ENCODE data around the gene ANKS4B.
A peak's percentile ranks its signal among the peaks of the same experiment; 100 is the strongest.
"Not testable (repeated sequence)": the region's sequence is repeated elsewhere in the genome, so short reads cannot be mapped to it uniquely, and the experiment has no call there.

The ANKS4B gene

DNA sequence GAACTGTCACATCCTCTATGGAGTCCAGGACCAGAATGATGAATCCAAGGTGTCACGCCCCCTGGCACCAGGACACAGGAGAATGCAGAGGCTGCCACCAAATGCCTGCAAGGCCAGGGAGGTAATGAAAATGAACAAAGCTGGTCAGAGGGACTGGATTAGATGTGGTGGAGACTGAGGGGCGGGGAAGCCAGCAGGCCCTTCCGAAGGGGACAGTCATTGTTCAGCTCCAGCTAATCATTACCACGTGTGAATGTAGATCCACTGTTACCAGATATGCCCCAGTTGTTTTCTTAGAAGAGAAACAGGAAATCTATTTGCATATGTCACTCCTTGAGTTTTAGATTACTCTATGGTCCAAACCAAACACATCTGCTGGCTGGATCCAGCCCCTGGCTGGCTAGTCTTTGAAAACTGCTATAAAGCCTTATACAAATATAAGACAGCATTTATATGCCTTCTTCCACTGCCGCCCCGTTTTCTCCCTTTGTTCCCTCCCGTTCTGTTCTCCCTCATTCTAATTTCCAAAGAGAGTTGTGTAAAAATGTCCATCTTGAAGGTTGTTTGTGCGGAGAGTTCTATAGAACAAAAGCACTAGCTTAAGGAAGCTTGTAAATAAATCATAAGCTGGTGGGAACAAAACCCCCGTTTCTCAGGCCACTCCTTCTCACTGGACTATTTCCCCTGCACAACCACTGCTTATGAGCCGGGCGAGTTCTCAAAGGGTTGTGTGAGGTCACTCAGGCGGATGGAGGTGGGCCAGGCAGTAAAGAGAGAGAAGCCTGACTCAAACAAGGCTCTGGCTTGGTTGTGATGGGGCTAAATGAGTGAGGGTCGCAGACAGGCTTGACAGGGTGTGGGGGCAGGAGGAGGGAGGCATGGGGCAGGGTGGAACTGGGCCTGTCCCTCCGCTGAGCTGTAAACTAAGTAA lies 30.4 kb downstream of the ANKS4B start:
- peak; percentile 58 for DNase-seq

DNA sequence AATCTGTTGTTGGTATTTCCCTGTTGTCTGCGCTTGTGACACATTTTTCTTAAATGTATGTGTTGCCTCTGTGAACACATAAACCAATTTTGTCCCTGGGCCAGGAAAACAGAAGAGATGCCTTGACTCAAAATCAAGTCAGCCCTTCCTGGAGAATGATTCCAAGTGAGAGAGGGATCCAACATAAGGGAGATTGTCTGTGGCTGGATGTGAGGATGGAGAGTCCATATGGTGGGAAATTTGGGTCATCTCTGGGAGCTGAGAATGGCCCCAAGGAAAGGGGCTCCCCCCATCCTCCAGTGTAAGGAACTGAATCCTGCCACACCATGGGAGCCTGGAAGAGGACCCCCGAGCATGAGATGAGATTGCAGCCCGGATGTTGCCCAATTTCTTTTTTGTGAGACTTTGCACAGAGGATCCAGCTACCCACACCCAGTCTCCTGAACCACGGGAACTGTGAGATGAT lies 31.1 kb downstream of the ANKS4B start:
- no peak for DNase-seq

DNA sequence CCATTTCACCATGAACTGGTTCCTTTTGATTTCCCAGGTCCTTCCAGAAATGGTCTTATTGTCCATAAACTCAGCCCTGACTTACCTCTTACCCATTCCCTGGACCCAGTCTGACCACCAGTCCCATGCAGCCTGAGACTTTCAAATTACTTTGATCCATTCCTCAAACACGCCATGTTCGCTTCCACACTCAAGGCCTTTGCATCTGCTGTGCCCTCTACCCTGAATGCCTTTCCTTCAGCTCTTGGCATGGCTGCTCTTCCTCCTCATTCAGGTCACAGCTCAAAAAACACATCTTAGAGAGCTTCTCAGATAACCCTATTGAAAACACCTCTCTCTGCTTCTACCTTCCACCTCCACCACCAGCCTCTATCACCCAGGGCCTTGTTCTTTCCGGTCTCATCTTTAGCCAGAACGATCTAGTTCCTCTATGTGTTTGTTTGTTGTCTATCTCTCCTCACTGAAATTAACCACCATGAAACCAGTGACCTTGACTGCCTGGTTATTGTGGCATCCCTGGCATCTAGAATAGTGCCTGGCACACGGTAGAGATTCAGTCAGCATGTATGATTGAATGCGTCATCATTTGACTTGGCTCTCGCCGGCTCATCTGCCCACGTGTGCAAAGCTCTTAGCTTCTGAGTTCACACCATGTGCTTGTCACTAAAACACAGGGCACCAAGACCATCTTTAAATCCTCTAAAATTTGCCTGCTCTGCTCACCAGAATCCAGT lies 31.8 kb downstream of the ANKS4B start:
- no peak for DNase-seq

DNA sequence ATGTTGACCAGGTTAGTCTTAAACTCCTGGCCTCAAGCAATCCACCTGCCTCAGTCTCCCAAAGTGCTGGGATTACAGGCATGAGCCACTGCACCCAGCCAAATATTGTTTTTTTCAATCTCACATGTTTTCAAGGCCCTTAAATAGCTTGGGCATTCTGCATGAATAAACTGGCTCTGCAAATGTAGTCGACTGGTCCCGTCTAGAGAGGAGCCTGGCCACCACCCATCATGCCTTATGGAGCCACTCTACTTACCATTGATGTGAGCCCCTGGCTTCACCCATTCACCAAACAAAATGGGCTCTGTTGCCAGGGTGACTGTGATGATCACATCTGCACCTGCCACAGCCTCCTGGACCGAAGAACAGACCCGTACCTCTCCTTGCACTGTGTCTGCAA lies 33.8 kb downstream of the ANKS4B start:
- DNase-seq: no peak

DNA sequence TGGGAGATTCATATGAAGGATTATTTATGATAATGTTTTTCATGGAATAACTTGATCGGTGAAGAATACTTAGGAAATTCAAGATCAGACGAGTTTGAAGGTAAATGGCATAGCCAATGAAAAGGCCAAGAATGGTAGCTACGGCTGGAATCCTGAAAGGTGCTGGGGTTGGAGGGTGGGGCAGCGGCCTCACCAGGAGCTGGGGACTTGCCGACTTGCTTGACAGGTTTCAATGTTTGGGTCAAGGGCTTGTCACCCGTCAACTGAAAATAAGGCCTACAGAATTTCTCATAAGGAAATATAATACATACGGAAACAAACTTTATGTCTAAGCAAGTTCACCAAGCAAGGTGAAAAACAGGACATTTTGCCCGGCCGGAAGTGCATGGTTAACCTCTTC lies 34.7 kb downstream of the ANKS4B start:
- no peak for DNase-seq

DNA sequence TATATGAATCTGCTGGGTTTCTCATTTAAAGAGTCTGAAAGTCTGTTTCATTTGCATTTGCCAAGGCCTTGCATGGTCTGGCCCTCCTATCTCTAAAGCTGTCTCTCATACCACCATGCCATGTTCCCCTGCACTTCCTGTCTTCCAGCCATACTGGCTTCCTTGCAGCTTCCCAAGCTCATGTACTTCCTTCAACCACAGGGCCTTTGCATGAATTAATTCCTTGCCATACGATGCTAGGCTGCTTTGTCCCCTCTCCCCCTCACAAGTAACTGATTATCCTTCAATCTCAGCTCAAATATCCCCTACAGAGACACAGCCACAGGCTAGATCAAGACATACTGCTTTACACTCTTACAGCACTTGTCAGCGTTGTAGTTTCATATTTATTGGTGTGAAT lies 38.8 kb downstream of the ANKS4B start:
- no peak for DNase-seq

DNA sequence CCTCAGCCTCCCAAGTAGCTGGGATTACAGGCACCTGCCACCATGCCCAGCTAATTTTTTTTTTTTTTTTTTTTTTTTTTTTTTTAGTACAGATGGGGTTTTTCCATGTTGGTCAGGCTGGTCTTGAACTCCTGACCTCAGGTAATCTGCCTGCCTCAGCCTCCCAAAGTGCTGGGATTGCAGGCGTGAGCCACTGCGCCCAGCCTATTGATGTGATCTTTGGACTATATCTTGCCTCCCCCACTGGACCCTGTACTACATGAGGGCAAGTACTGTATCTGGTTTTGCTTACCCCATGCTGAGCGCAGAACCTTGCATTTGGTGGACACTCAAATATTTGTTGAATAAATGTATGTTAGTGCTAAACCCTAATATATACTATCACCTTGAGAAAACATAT lies 39.3 kb downstream of the ANKS4B start:
- not testable (repeated sequence) for DNase-seq

DNA sequence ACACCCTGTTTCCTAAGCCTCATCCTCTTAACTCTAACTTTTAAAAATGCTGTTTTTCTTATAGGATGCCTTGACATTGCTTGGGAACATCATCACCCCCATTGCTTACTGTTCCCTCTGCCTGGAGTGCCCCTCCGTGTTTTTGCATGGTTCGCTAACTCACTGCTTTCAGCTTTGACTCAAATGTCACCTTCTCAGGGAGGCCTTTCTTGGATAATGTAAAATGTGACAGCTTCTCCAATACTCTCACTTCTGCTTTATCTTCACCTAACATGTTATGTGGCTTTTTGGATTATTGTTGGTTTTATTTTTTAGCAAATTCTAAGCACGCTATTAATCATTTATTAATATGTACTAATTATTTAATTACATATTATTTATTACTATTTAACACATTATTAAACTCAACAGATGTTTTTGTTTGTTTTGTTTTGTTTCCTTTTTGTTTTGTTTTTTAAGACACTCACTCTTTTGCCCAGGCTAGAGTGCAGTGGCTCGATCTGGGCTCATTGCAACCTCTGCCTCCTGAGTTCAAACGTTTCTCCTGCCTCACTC lies 40.8 kb downstream of the ANKS4B start:
- no peak for DNase-seq

DNA sequence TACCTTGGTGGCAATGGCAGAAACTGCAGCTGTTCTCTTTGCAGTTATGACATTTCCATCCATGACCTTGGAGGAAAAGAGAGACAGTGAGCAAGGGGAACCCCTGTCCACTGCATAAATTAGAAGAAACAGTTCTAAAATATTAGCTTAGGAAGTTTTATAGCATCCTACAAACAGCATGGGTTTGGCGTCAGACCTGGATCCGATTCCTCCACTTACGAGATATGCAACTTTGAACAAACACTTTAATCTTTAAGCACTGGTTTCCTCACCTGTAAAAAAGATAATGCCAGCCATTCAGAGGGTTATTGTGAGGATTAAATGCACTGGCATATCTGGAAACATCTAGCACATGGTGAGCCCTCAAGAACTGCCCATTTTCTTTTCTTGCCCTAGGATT lies 42.0 kb downstream of the ANKS4B start:
- DNase-seq: no peak

DNA sequence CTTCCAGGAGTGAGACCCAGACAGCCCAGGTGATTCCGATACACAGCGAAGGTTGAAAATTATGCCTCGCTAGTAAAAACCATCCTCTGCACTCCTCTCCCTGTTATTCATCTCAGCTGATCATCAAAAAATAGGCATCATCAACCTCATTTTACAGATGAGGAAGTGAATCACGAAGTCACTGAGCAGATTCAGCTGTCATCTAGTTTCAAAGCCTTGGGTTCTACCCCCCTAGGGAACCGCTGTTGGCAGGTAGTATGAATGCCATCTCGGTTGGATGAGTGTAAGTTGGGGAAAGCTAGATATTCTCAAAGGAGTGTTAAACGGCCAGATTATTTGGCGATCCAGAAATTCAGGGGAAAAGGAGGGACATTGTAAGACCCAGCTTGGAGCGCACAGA lies 42.6 kb downstream of the ANKS4B start:
- no peak for DNase-seq

DNA sequence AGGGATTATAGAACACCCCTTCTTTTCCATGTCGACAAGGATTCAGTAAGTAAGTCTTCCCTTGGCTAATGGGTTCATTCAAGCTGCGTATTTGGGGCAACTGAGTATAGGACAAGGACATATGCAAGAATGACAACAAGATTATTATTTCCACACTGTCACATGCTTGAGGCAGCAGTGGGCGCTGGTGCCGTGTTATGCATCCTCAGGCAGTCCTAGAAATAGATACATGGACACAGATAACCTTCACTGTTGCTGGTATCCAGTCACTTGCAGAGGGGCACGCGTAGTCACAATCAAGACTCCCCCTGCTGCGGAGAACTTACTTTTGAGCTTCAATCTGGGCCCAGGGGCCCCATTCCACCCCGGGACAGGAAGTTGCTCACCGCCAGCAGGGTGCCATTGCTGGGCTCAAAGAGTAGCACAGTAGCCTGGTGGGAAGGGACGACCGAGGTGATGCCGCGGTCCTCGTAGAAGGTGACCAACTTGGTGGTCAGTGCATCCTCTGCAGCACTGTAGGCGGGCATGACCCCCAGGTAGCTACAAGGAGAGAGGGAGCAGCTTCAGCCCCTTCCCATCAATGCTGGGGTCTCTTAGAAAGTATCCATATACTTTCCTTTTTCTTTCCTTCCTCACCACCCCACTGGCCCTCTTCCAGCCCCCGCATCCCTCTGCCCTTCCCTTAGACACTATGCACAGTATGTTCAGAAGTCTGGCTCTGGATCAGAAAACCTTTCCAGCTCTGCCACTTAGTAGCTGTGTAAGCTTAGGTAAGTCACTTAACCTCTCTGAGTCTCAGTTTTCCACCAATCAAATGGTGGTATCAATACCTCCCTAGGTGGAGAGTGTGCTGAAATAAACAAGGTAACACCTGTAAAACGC lies 43.8 kb downstream of the ANKS4B start:
- DNase-seq: no peak

DNA sequence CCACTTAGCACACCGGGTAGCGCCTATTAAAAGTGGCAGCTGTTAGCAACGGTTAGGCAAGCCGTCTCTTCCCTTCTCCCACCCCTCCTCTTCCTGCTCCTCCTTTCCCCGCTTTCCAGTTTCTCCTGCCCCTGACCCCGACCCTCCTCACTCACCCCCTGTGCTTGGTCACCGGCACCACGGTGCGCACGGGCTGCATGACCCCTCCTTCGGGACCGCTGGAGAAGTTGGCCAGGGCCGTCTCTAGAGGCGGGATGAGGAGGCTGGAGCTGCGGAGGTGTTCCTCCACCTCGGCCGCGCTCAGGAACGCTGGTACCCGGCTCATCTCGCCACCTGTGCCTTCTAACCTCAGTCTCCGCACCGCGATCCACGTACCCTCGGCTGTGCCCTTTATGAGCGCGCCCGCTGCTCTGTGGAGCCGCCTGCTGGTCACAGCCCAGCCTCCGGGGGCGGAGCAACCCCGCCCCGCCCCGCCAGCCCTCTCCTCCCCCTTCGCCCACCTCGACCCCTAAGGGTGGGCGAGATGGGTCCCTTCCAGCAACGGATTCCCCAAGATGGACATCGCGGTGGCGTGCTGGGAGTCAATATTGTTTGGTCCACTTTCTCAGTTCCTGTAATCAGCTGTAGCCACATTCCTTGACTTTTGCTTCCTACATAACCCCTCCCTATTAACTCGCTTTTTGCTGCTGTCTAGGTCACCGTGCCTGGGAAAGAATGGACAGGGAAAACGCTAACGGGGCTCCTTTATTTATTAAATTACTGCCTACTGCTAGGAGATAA lies 44.6 kb downstream of the ANKS4B start, which contains the start of gene CRYM:
Gene CRYM, minus strand, starts transcription at position 364 of the 780 bp plus-strand sequence. Its CDS starts 39 bp downstream, at position 325.
- DNase-seq: peak; percentile 77

DNA sequence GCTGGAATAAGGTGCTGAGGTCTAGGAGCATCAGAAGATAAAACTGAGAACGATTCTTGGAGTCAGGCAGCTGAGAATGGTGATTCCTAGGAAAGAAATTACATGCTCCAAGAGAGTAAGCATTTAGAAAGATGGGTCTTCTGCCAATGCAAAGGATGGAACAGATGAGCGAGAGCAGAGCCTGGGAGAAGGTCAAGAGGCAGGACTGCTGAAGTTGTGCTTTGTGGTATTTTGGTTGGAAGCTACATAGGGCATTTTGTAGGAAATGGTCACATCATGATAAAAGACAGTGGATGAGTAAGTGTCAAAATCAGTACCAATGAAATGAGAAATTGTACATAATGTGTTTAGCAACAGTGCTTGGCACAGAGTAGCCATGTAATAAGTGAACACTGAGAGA lies 46.0 kb downstream of the ANKS4B start:
- no peak for DNase-seq

DNA sequence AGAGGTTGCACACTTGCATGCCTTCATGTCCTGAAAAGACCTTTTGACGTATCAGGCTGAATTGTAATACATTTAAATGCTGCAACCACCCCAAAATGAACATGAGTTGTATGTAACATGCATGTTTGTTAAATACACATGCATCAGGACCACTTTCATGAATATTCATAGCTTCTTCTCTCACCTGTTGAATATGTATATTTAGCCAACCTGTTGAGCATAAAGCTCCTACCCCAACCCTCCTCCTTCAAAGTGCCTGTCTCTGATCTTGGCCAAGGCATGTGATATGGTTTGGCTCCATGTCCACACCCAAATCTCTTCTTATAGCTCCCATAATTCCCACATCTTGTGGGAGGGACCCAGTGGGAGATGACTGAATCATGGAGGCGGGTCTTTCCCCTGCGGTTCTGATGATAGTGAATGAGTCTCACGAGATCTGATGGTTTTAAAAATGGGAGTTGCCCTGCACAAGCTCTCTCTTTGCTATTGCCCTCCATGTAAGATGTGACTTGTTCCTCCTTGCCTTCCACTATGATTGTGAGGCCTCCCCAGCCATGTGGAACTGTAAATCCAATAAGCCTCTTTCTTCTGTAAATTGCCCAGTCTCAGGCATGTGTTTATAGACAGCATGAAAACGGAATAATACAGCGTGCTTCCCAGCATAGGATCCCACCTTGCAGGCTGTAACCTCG lies 48.3 kb downstream of the ANKS4B start:
- no peak for DNase-seq

DNA sequence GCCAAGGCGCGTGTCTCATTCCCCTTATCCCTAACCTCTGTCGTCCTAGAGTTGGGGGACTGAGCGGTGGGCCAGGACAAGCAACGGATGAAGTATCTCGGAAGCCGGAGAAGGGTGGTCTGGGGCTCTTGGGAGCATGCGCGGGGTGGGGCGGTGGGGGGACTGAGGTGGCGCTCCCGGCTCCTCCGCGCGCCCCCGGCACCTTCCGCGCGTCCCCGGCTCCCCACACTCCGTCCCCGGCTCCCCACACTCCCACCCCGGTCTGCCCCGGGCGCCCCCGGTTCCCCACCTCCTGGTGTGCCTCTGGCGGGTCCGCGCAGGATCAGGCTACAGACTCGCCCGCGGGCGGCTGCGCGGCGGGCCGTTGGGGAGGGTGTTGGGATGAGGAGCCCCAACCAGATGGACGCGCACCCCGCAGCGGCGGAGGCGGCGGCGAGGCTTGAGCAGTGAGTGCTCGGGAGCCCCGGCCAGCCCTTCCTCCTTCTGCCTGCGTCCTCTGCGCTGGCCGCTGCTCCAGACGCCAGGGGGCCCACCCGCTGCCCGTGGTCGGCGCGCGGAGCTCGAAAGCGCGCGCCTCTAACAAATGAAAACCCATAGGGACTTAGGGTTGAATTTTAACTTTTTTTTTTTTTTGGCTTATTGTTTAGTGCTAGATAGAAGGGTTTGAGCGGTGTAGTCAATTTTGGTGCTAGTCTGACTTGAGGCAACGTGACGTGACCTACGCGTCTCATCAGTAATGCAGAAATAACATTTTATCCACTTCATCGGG lies 50.2 kb downstream of the ANKS4B start:
- peak; percentile 89 for DNase-seq

DNA sequence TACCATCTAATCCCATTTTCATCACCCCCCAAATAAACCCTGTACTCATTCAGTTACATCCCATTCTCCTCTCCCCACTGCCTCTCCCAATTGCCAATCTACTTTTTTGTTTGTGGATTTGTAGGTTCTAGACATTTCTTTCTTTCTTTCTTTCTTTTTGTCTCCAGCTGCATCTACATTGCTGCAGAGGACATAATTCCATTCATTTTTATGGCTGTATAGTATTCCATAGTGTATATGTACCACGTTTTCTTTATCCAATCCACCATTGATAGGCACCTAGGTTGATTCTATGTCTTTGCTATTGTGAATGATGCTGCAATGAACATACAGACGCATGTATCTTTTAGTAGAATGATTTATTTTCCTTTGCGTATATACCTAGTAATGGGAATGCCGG lies 50.9 kb downstream of the ANKS4B start:
- DNase-seq: no peak

DNA sequence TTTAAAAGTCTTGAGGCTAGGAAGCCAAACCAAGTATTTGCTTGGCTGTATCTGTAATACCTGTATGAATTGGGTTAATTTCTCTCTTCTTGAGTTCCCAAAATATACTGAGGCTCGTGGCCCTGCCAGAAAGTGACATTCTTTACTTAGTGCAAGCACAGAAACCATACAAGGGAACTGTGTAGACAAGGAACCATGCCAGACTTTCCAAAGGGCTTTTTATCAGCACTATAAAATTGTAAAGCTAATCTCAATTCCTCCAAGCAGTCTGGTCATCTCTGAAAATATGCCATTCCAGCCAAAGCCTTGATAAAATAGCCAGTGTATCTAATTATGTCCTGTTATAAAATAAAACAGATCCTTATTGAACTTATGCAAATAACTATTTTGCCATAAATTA lies 51.8 kb downstream of the ANKS4B start:
- DNase-seq: no peak

DNA sequence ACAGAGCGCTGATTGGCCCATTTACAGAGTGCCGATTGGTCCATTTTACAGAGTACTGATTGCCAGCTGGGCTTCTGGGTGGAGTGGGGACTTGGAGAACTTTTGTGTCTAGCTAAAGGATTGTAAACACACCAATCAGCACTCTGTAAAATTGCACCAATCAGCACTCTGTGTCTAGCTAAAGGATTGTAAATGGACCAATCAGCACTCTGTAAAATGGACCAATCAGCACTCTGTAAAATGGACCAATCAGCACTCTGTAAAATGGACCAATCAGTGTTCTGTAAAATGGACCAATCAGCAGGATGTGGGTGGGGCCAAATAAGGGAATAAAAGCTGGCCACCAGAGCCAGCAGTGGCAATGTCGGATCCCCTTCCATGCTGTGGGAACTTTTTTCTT lies 56.3 kb downstream of the ANKS4B start:
- not testable (repeated sequence) for DNase-seq

DNA sequence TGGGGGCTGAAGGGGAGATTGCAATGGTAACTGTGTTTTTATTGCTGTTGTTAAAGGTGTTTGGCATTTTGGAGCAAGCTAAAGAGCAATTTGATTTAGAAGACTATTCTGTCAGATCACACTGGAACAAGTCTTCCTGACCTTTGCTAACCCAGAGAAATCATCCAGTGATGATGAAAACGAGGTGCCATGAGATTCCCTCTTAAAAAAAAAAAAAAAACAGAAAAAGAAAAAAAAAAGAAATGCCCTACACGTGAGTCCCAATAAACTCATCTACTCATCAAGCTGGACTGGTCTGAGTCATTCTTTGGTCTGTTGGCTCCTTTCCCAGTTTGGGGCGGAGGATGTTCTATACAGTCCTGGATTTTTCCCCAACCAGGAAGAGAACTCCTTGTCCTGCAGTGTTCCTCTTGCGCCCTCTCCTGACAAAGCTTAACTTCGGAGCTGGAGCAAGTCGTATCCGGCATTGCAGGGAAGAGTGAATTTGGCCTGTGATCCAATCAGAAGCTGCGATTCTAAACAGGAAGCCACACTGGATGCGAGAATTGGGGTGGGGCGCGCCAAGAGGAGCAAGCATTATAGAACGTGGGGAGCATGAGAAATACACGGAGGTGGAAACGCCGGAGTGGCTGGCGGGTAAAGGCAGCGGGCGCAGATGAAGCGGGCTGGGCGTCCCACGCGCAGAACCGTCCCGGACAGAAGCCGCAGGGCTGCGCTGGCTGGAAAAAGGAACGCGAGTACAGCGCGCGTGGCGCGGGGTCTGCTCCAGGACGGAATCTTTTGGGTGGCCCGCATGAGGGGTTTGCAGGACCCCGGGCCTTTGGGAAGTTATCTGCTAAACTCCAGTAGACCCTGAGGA lies 67.0 kb downstream of the ANKS4B start:
- DNase-seq: peak; percentile 90
